ENCODE measurements around the gene DPYD.
"Not testable (repeated sequence)": the region's sequence is repeated elsewhere in the genome, so short reads cannot be mapped to it uniquely, and the experiment has no call there.

The DPYD gene

GRCh38 chr1:97350241-97350640, 570.6 kb downstream of the DPYD start:
- no peak overlapping the region for H3K4me3 ChIP-seq (ENCODE audit: low read depth, low read length)
- TF ChIP-seq, protein P1, sequence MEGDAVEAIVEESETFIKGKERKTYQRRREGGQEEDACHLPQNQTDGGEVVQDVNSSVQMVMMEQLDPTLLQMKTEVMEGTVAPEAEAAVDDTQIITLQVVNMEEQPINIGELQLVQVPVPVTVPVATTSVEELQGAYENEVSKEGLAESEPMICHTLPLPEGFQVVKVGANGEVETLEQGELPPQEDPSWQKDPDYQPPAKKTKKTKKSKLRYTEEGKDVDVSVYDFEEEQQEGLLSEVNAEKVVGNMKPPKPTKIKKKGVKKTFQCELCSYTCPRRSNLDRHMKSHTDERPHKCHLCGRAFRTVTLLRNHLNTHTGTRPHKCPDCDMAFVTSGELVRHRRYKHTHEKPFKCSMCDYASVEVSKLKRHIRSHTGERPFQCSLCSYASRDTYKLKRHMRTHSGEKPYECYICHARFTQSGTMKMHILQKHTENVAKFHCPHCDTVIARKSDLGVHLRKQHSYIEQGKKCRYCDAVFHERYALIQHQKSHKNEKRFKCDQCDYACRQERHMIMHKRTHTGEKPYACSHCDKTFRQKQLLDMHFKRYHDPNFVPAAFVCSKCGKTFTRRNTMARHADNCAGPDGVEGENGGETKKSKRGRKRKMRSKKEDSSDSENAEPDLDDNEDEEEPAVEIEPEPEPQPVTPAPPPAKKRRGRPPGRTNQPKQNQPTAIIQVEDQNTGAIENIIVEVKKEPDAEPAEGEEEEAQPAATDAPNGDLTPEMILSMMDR (IDR thresholded peaks at IDR 0.05; ENCODE audit: low read depth, low read length), result no peak
- no peak for DNase-seq (ENCODE audit: low read depth, low spot score)
- in situ Hi-C loops (cut with HindIII; ENCODE audit: low sequenced_read_pairs), result no loop called here

GRCh38 chr1:97349794-97350193, 571.0 kb downstream of the DPYD start:
- DNase-seq (ENCODE audit: low read depth, low spot score); H3K4me3 ChIP-seq (ENCODE audit: low read depth, low read length); in situ Hi-C loops (cut with HindIII; ENCODE audit: low sequenced_read_pairs): not testable (repeated sequence)

GRCh38 chr1:97348599-97349265, 572.1 kb downstream of the DPYD start:
- TF ChIP-seq, protein P1 (IDR thresholded peaks at IDR 0.05; ENCODE audit: low read depth, low read length), result no peak

GRCh38 chr1:97340951-97341350, 579.9 kb downstream of the DPYD start:
- no peak overlapping the region for H3K4me3 ChIP-seq (ENCODE audit: low read depth, low read length)
- TF ChIP-seq, protein P1 (IDR thresholded peaks at IDR 0.05; ENCODE audit: low read depth, low read length), result no peak
- peak; percentile 86 for DNase-seq (ENCODE audit: low read depth, low spot score)
- in situ Hi-C loops (cut with HindIII; ENCODE audit: low sequenced_read_pairs), result no loop called here

More at GRCh38 chr1:97348599-97349265, 572.1 kb downstream of the DPYD start:
- no peak overlapping the region for H3K4me3 ChIP-seq (ENCODE audit: low read depth, low read length)
- DNase-seq (ENCODE audit: low read depth, low spot score), result peak; percentile 71
- in situ Hi-C loops (cut with HindIII; ENCODE audit: low sequenced_read_pairs), result no loop called here

- no peak overlapping the region for H3K4me3 ChIP-seq (ENCODE audit: low read depth, low read length)
- in situ Hi-C loops (cut with HindIII; ENCODE audit: low sequenced_read_pairs), result no loop called here
- no peak for DNase-seq (ENCODE audit: low read depth, low spot score)
- TF ChIP-seq, protein P1 (IDR thresholded peaks at IDR 0.05; ENCODE audit: low read depth, low read length), result no peak
Measured at GRCh38 chr1:97338347-97338746, 582.5 kb downstream of the DPYD start.

DNA sequence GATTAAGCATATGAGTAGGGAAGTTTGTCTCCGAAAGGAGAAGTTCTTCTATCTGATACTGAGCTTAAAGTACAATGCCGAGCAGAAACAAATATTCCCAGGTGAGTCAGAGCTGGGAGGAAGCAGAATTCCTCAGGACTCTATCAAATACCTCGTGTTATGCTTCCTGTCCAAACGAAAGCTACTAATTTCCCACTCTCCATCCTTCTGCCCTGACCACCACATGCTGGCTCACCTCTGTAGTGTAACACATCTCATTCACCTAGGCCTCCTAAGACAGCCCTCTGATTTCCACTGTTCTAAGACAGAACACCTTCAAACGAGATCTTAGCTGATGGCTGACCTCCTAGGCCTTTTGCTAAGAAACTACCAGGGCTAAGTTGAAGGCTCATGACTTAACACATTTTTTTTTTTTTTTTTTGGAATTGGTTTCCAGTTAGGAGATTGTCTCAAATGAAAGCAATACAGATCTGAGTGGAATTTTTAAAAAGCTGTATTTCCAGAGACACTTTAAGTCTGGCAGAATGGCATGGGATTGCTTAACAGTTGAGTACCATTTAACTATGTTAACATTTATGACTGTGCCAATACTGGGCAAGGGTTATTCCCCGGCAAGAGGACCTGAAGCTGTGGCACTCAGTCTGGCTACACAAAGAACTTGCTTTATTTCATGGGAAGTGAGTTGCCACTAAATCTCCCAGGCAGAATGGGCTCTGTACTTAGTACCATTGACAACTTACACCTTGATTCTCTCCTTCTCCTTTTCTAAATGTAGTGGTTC, 583.4 kb downstream of the DPYD start:
- no peak overlapping the region for H3K4me3 ChIP-seq (ENCODE audit: low read depth, low read length)
- in situ Hi-C loops (cut with HindIII; ENCODE audit: low sequenced_read_pairs), result no loop called here
- no peak for DNase-seq (ENCODE audit: low read depth, low spot score)
- TF ChIP-seq, protein P1 (IDR thresholded peaks at IDR 0.05; ENCODE audit: low read depth, low read length), result no peak

DNA sequence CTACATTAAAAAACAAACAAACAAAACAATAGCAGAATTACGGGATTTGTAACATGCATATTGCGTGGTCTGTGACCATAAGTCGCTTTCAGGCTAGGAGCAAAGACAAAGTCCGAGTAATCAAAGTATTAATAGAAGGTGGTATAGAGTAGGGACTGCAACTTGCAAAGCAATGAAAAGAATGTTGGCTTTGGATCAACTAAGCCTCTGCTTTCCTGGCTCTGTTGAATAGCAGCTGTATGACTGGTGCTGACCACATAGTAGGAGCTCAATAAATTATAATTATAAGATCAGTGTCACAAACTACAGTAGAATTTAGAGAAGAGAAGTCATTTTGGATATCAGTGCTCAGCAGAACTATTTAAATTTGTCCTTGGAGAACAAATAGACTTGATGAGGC, 586.4 kb downstream of the DPYD start:
- TF ChIP-seq, protein P1 (IDR thresholded peaks at IDR 0.05; ENCODE audit: low read depth, low read length), result no peak
- in situ Hi-C loops (cut with HindIII; ENCODE audit: low sequenced_read_pairs), result no loop called here
- H3K4me3 ChIP-seq (ENCODE audit: low read depth, low read length), result no peak overlapping the region
- peak; percentile 90 for DNase-seq (ENCODE audit: low read depth, low spot score)
